H1 (cell line): Measurements from ENCODE around the gene RNASE13. TPM values are rescaled to one million over a fixed set of nuclear protein-coding genes. Genes with fewer than 3 reads are reported as not detected.

Source experiments
- CBX8 ChIP-seq: fragments of 300-800, 300-1000 bp; sonication (generic); IDR thresholded peaks from 2 replicates; pipeline ENCODE4 v1.7.1; 2016; ENCODE audit warnings: low read depth, low read length, borderline replicate concordance
- CHD7 ChIP-seq: fragments of 300-600 bp; sonication (generic); IDR thresholded peaks from 2 replicates; pipeline ENCODE4 v1.7.1; 2012; ENCODE audit warnings: low read length, moderate library complexity, mild to moderate bottlenecking, inconsistent platforms; ENCODE audit not compliant: insufficient replicate concordance
- EP300 ChIP-seq, 2 experiments: IDR thresholded peaks; 1 replicate in 1 of 2; 2 replicates in 1 of 2; pipeline ENCODE4 v1.6.1; 2011 to 2012; ENCODE audit warnings: low read depth in 2 of 2, low read length in 2 of 2, mild to moderate bottlenecking in 2 of 2, borderline replicate concordance in 1 of 2, inconsistent platforms in 1 of 2, moderate library complexity in 1 of 2
- PHF8 ChIP-seq: fragments of 200-600 bp; sonication (generic); conservative IDR thresholded peaks from 2 replicates; pipeline ENCODE4 v1.7.1; 2012; ENCODE audit warnings: low read depth, mild to moderate bottlenecking, inconsistent platforms, low read length, moderate library complexity
- POLR2AphosphoS5 ChIP-seq: IDR thresholded peaks from 2 replicates; pipeline ENCODE4 v1.6.1; 2011; ENCODE audit warnings: low read depth, low read length
- RBBP5 ChIP-seq: IDR thresholded peaks from 2 replicates; pipeline ENCODE4 v1.7.1; 2012; ENCODE audit warnings: low read depth, mild to moderate bottlenecking, inconsistent platforms, low read length, moderate library complexity, borderline replicate concordance
- SAP30 ChIP-seq: fragments of 300-600 bp; sonication (generic); IDR thresholded peaks from 2 replicates; pipeline ENCODE4 v1.7.1; 2012; ENCODE audit warnings: low read length, moderate library complexity, mild to moderate bottlenecking, inconsistent platforms; ENCODE audit not compliant: insufficient read depth, insufficient replicate concordance
- SUZ12 ChIP-seq: fragments of 200-600 bp; sonication (generic); IDR thresholded peaks from 2 replicates; pipeline ENCODE4 v1.6.1; 2012; ENCODE audit warnings: mild to moderate bottlenecking, inconsistent platforms, low read length, moderate library complexity, mixed read lengths
- TAF1 ChIP-seq: IDR thresholded peaks from 2 replicates; pipeline ENCODE4 v1.6.1; 2011; ENCODE audit warnings: mild to moderate bottlenecking, low read depth, low read length
- polyA plus RNA-seq, 7 experiments: library from polyadenylated mRNA; depleted of rRNA in 3 of 7; stranded (reverse) in 5 of 7; unstranded in 2 of 7; fragments of >200 nt in 5 of 7; fragments of 200-250 nt in 2 of 7; gene quantifications; 1 replicate in 5 of 7; 2 replicates in 1 of 7; 4 replicates in 1 of 7; pipeline versions ENCODE4 v1.2.1 to v1.2.3, GENCODE V29; 2011 to 2013; ENCODE audit warnings: missing spikeins in 2 of 7, mixed read lengths in 2 of 7
- total RNA-seq: library from RNA; stranded (reverse); fragmentation: NEBNext Ultra II Directional; extraction: Animal tissue kit (Norgen Biotek cat#: 25700); gene quantifications from 2 replicates; pipeline ENCODE4 v1.2.1, GENCODE V29; 2021

RNASE13 gene
- total and polyA plus RNA-seq, 2 of the 8 experiments (the other 6 are each of a cell fraction or from before 2014, with no cell fraction given) = not detected

- TF ChIP-seq CHD7 (no peak), SAP30 (no peak), PHF8 (no peak), TAF1 (no peak), POLR2AphosphoS5 (no peak), RBBP5 (no peak), EP300 (IDR thresholded peaks at IDR 0.05; ENCODE audit: borderline replicate concordance in 1 of 2, low read depth in 2 of 2, low read length in 2 of 2) (no peak), CBX8 (no peak), SUZ12 (no peak)
Observed at GRCh38 chr14:20997564-20997963, 37.0 kb downstream of the RNASE13 start (continued).
